HL-60 (cell line): ENCODE data around the gene ESPNL.

Experiments used
- DNase-seq, 2 experiments: peaks; one replicate each; pipeline ENCODE4 v3.0.0-alpha.2; 2010 to 2020; ENCODE audit warnings: low read depth in 1 of 2, low spot score in 1 of 2
- H3K27ac ChIP-seq: fragments of 250-450 bp; sonication (Bioruptor Pico); replicated peaks from 2 replicates; pipeline ENCODE4 v1.5.1; 2020; ENCODE audit warnings: mild to moderate bottlenecking, moderate library complexity
- H3K27me3 ChIP-seq: fragments of 250-450 bp; sonication (Bioruptor Pico); 2 replicates; pipeline ENCODE4 v1.5.1; 2021; ENCODE audit warnings: mild to moderate bottlenecking, moderate library complexity; ENCODE audit not compliant: insufficient read depth, poor library complexity, severe bottlenecking
- H3K4me3 ChIP-seq: replicated peaks from 2 replicates; pipeline ENCODE4 v1.5.1; 2011; ENCODE audit warnings: mild to moderate bottlenecking, control low read depth, low read length; ENCODE audit not compliant: insufficient read depth
- GABPA ChIP-seq: IDR thresholded peaks from 2 replicates; pipeline ENCODE4 v1.6.1; 2012; ENCODE audit warnings: low read depth
- POLR2AphosphoS5 ChIP-seq: IDR thresholded peaks from 2 replicates; pipeline ENCODE4 v1.6.1; 2012; ENCODE audit warnings: low read depth
- SPI1 ChIP-seq: IDR thresholded peaks from 2 replicates; pipeline ENCODE4 v1.6.1; 2012; ENCODE audit warnings: low read depth, mild to moderate bottlenecking, borderline replicate concordance
- TF ChIP-seq, protein P1 (sequence below): IDR thresholded peaks from one replicate; pipeline ENCODE4 v1.5.1; 2011; ENCODE audit warnings: low read length, control low read depth, inconsistent platforms; ENCODE audit not compliant: insufficient read depth
- TF ChIP-seq, protein P2 (sequence below): IDR thresholded peaks from 2 replicates; pipeline ENCODE4 v1.6.1; 2012; ENCODE audit warnings: low read depth; ENCODE audit not compliant: insufficient replicate concordance

ESPNL gene

DNA sequence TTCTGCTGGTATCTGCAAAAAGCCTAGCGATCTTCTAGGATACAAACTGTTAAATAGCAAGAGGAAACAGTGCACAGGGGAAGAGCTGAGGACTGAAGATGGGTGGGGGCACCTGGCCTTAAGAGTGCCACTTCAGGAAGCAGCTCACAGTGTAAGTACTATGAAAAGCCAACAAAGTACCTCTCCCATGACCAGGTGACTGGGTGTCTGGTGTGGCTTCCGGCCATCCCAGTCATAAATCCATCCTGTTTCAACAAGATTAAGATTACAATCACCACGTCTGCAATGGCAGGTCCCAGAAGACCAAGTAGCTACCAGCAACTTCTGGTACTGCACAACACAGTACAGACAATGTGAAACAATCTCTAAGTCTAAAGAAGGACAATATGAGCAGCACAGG, 74.6 kb downstream of the ESPNL start:
- Histone ChIP-seq H3K27ac (no peak overlapping the region), H3K27me3 (no peaks in the 10 kb centered on the region), H3K4me3 (no peak overlapping the region)
- TF ChIP-seq, protein P1, sequence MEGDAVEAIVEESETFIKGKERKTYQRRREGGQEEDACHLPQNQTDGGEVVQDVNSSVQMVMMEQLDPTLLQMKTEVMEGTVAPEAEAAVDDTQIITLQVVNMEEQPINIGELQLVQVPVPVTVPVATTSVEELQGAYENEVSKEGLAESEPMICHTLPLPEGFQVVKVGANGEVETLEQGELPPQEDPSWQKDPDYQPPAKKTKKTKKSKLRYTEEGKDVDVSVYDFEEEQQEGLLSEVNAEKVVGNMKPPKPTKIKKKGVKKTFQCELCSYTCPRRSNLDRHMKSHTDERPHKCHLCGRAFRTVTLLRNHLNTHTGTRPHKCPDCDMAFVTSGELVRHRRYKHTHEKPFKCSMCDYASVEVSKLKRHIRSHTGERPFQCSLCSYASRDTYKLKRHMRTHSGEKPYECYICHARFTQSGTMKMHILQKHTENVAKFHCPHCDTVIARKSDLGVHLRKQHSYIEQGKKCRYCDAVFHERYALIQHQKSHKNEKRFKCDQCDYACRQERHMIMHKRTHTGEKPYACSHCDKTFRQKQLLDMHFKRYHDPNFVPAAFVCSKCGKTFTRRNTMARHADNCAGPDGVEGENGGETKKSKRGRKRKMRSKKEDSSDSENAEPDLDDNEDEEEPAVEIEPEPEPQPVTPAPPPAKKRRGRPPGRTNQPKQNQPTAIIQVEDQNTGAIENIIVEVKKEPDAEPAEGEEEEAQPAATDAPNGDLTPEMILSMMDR = no peak
- TF ChIP-seq GABPA (no peak), POLR2AphosphoS5 (no peak), SPI1 (no peak)
- TF ChIP-seq, protein P2, sequence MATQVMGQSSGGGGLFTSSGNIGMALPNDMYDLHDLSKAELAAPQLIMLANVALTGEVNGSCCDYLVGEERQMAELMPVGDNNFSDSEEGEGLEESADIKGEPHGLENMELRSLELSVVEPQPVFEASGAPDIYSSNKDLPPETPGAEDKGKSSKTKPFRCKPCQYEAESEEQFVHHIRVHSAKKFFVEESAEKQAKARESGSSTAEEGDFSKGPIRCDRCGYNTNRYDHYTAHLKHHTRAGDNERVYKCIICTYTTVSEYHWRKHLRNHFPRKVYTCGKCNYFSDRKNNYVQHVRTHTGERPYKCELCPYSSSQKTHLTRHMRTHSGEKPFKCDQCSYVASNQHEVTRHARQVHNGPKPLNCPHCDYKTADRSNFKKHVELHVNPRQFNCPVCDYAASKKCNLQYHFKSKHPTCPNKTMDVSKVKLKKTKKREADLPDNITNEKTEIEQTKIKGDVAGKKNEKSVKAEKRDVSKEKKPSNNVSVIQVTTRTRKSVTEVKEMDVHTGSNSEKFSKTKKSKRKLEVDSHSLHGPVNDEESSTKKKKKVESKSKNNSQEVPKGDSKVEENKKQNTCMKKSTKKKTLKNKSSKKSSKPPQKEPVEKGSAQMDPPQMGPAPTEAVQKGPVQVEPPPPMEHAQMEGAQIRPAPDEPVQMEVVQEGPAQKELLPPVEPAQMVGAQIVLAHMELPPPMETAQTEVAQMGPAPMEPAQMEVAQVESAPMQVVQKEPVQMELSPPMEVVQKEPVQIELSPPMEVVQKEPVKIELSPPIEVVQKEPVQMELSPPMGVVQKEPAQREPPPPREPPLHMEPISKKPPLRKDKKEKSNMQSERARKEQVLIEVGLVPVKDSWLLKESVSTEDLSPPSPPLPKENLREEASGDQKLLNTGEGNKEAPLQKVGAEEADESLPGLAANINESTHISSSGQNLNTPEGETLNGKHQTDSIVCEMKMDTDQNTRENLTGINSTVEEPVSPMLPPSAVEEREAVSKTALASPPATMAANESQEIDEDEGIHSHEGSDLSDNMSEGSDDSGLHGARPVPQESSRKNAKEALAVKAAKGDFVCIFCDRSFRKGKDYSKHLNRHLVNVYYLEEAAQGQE = no peak
- DNase-seq = no peak

GRCh38 chr2:238176613-238177012, 76.5 kb downstream of the ESPNL start:
- Histone ChIP-seq H3K27me3 (no peaks in the 10 kb centered on the region), H3K4me3 (no peak overlapping the region), H3K27ac (no peak overlapping the region)
- TF ChIP-seq, protein P1 = no peak
- TF ChIP-seq, protein P2 = no peak
- TF ChIP-seq GABPA (no peak), SPI1 (no peak), POLR2AphosphoS5 (no peak)
- no peak for DNase-seq

DNA sequence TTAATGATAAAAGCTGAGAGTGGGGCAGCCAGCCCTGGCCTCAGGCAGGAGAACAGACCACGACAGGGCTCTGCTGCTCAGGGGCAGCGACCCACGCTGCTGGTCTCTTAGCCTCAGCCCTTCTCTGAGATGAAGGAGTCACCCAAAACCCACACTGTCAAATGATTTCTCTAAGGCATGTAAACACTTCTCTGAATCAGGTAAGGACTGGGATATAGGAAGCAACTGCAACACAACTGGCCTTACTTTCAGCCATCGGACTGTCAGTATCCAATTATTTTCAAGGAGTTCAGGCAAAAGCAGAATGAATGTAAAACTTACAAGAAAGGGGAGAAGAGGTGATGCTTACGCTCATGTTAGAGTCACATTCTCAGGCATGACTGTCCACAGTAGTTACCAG, 80.4 kb downstream of the ESPNL start:
- TF ChIP-seq SPI1 = no peak
- no peak for TF ChIP-seq GABPA
- TF ChIP-seq, protein P1 = no peak
- TF ChIP-seq, protein P2 = no peak
- TF ChIP-seq POLR2AphosphoS5 = no peak
- Histone ChIP-seq H3K27me3 (no peaks in the 10 kb centered on the region), H3K4me3 (no peak overlapping the region), H3K27ac (no peak overlapping the region)
- DNase-seq = no peak
